CMK (cell line): Measurements from ENCODE around the gene TFE3.
A peak's percentile ranks its signal among the peaks of the same experiment; 100 is the strongest.
"Not testable (repeated sequence)": the region's sequence is repeated elsewhere in the genome, so short reads cannot be mapped to it uniquely, and the experiment has no call there.

Source experiments
- DNase-seq: peaks from one replicate; pipeline ENCODE4 v3.0.0-alpha.2; 2010; ENCODE audit warnings: low read depth

TFE3 gene

GRCh38 chrX:49001521-49002090 is 41.6 kb downstream of the TFE3 start:
- DNase-seq: peak; percentile 51

- DNase-seq: no peak
These were observed 42.5 kb downstream of the TFE3 start for GRCh38 chrX:49000636-49001035.

GRCh38 chrX:48999030-48999429 is 44.1 kb downstream of the TFE3 start:
- no peak for DNase-seq

- peak; percentile 24 for DNase-seq
These were observed 44.8 kb downstream of the TFE3 start for GRCh38 chrX:48998391-48998790.

- DNase-seq: no peak
These were observed 45.3 kb downstream of the TFE3 start for GRCh38 chrX:48997865-48998264.

- DNase-seq: no peak
These were observed 45.7 kb downstream of the TFE3 start for GRCh38 chrX:48997455-48997854.

- DNase-seq: no peak
These were observed 46.2 kb downstream of the TFE3 start for GRCh38 chrX:48996969-48997368.

- DNase-seq: no peak
These were observed 50.8 kb downstream of the TFE3 start for GRCh38 chrX:48992341-48992740.

GRCh38 chrX:48989483-48989882 is 53.7 kb downstream of the TFE3 start:
- DNase-seq: no peak

- no peak for DNase-seq
These were observed 59.3 kb downstream of the TFE3 start for GRCh38 chrX:48983896-48984295.

GRCh38 chrX:48983081-48983480 is 60.1 kb downstream of the TFE3 start:
- DNase-seq: no peak

GRCh38 chrX:48981178-48981577 is 62.0 kb downstream of the TFE3 start:
- no peak for DNase-seq

- DNase-seq: not testable (repeated sequence)
These were observed 62.8 kb downstream of the TFE3 start for GRCh38 chrX:48980341-48980740.
